ENCODE measurements around the gene ZBED5. TPM values are rescaled to one million over a fixed set of nuclear protein-coding genes. Genes with fewer than 3 reads are reported as not detected.

The ZBED5 gene
- total RNA-seq, 2 experiments from 2014 or later = 34.6 to 36.2 TPM

Other genes starting within 250 kb of the ZBED5 start
- not detected for gene IRAG1, start 164.3 kb downstream of the ZBED5 start, total RNA-seq
- gene CTR9, start 106.8 kb downstream of the ZBED5 start, total RNA-seq = 10 to 100 TPM; 50.6 TPM
- 1,000 to 10,000 TPM; 1,373 to 1,478 TPM for gene EIF4G2, start 49.1 kb downstream of the ZBED5 start, total RNA-seq

All from activated naive CD8-positive, alpha-beta T cell treated with anti-CD3 and anti-CD28 coated beads for 36 hours (primary cell).